A549 (cell line): Measurements from ENCODE around the gene CHPT1. TPM values are rescaled to one million over a fixed set of nuclear protein-coding genes. Genes with fewer than 3 reads are reported as not detected.

ENCODE experiments used
- ATAC-seq, 2 experiments: fragments of 200-7000 bp in 1 of 2; fragments of >200 bp in 1 of 2; cut with Nextera tagmentation in 1 of 2; cut with Tn5 transposase in 1 of 2; 3 replicates each; pipeline versions ENCODE4 v1.8.0 to v1.9.1; 2018 to 2020; ENCODE audit warnings: mild to moderate bottlenecking in 1 of 2, moderate library complexity in 1 of 2
- CTCF ChIA-PET: fragments of 300-600 bp; sonication (Branson Sonifier 250); formaldehyde crosslinking; extraction: SDS; loops from one replicate; lab custom pipeline; 2021; ENCODE audit warnings: antibody characterized with exemption, inconsistent platforms; lab: Yijun Ruan, JAX
- POLR2A ChIA-PET: fragments of 350-600 bp; formaldehyde crosslinking; extraction: SDS; loops from one replicate; lab custom pipeline; 2021; ENCODE audit warnings: antibody characterized with exemption, inconsistent platforms; lab: Yijun Ruan, JAX
- DNase-seq, 2 experiments: peaks; one replicate each; pipeline versions ENCODE4 v3.0.0 to v3.0.0-alpha.2; 2011 to 2016; ENCODE audit warnings: low read depth in 1 of 2, low spot score in 1 of 2
- FAIRE-seq: peaks from 2 replicates; lab custom pipeline; 2011; peaks lifted over from hg19 to GRCh38; lab: Jason Lieb, UNC
- H3K27ac ChIP-seq, 2 experiments: fragments of >200 bp; sonication (Bioruptor Twin); formaldehyde crosslinking; 3 replicates each; pipeline ENCODE4 v1.5.1; 2016 to 2017
- H3K4me1 ChIP-seq: fragments of >200 bp; sonication (Bioruptor Twin); formaldehyde crosslinking; 3 replicates; pipeline ENCODE4 v1.6.1; 2016
- H3K4me2 ChIP-seq: fragments of >200 bp; sonication (Bioruptor Twin); formaldehyde crosslinking; 3 replicates; pipeline ENCODE4 v1.6.1; 2016
- H3K4me3 ChIP-seq: fragments of >200 bp; sonication (Bioruptor Twin); formaldehyde crosslinking; 3 replicates; pipeline ENCODE4 v1.5.1; 2016
- H3K9me3 ChIP-seq: fragments of >200 bp; sonication (Bioruptor Twin); formaldehyde crosslinking; 3 replicates; pipeline ENCODE4 v1.6.1; 2016
- CHD2 ChIP-seq: fragments of 150-350 bp; IDR thresholded peaks from 2 replicates; pipeline ENCODE4 v1.6.1; 2014; ENCODE audit warnings: low read length; ENCODE audit not compliant: partially characterized antibody
- EHF ChIP-seq: fragments of 250-450 bp; sonication (Bioruptor Pico); IDR thresholded peaks from 2 replicates; pipeline ENCODE4 v1.5.0; 2020; ENCODE audit warnings: mild to moderate bottlenecking
- EP300 ChIP-seq, 2 experiments: fragments of >200 bp; sonication (Bioruptor Twin); formaldehyde crosslinking; IDR thresholded peaks; 2 replicates in 1 of 2; 3 replicates in 1 of 2; pipeline ENCODE4 v1.6.1; 2016 to 2017
- ESRRA ChIP-seq: fragments of 150-350 bp; IDR thresholded peaks from 2 replicates; pipeline ENCODE4 v1.6.1; 2014; ENCODE audit warnings: mild to moderate bottlenecking, low read length, borderline replicate concordance
- FOSL2 ChIP-seq, 2 experiments: fragments of 450-650 bp in 1 of 2; fragments of >200 bp in 1 of 2; sonication (Bioruptor Twin) in 1 of 2; formaldehyde crosslinking; IDR thresholded peaks; 2 replicates each; pipeline versions ENCODE4 v1.5.0 to v1.6.1; 2016 to 2020; ENCODE audit warnings: mild to moderate bottlenecking in 1 of 2, moderate library complexity in 1 of 2
- GATA3 ChIP-seq: IDR thresholded peaks from 2 replicates; pipeline ENCODE4 v1.6.1; 2012; ENCODE audit warnings: borderline replicate concordance
- HDAC2 ChIP-seq: fragments of 200-600 bp; sonication (generic); IDR thresholded peaks from 2 replicates; pipeline ENCODE4 v1.6.1; 2016
- HEYL ChIP-seq: fragments of 250-450 bp; sonication (Bioruptor Pico); IDR thresholded peaks from 2 replicates; pipeline ENCODE4 v1.8.0; 2021; ENCODE audit warnings: mild to moderate bottlenecking, moderate library complexity
- HOXA7 ChIP-seq: fragments of 250-450 bp; sonication (Bioruptor Pico); IDR thresholded peaks from 2 replicates; pipeline ENCODE4 v1.5.0; 2020; ENCODE audit warnings: mild to moderate bottlenecking, moderate library complexity
- HOXB13 ChIP-seq: fragments of 250-450 bp; sonication (Bioruptor Pico); IDR thresholded peaks from 2 replicates; pipeline ENCODE4 v1.5.0; 2020; ENCODE audit warnings: low read depth, mild to moderate bottlenecking, moderate library complexity
- KDM5A ChIP-seq: fragments of 200-600 bp; sonication (generic); IDR thresholded peaks from 2 replicates; pipeline ENCODE4 v1.6.1; 2016; ENCODE audit warnings: antibody characterized with exemption, mild to moderate bottlenecking
- MAZ ChIP-seq: fragments of 150-350 bp; IDR thresholded peaks from 2 replicates; pipeline ENCODE4 v1.6.1; 2014; ENCODE audit warnings: antibody characterized with exemption, low read depth, low read length, borderline replicate concordance
- MYC ChIP-seq: IDR thresholded peaks from 2 replicates; pipeline ENCODE4 v1.6.1; 2012; ENCODE audit warnings: mild to moderate bottlenecking, inconsistent platforms, low read length, improper control_type of control experiment, borderline replicate concordance
- NPAS2 ChIP-seq: fragments of 250-450 bp; sonication (Bioruptor Pico); IDR thresholded peaks from 2 replicates; pipeline ENCODE4 v1.8.0; 2022; ENCODE audit warnings: mild to moderate bottlenecking, moderate library complexity, borderline replicate concordance
- PHF8 ChIP-seq: fragments of 200-600 bp; sonication (generic); IDR thresholded peaks from 2 replicates; pipeline ENCODE4 v1.6.1; 2016; ENCODE audit warnings: low read depth, mild to moderate bottlenecking, antibody characterized with exemption, moderate library complexity, borderline replicate concordance
- POLR2AphosphoS2 ChIP-seq: conservative IDR thresholded peaks from 2 replicates; pipeline ENCODE4 v1.6.1; 2012; ENCODE audit warnings: low read length, improper control_type of control experiment, inconsistent platforms
- RARB ChIP-seq: fragments of 250-450 bp; sonication (Bioruptor Pico); IDR thresholded peaks from 2 replicates; pipeline ENCODE4 v1.8.0; 2021; ENCODE audit warnings: mild to moderate bottlenecking, moderate library complexity
- RCOR1 ChIP-seq: fragments of 150-350 bp; IDR thresholded peaks from 2 replicates; pipeline ENCODE4 v1.6.1; 2014; ENCODE audit warnings: antibody characterized with exemption, low read length, low read depth
- RFX5 ChIP-seq: fragments of 450-650 bp; IDR thresholded peaks from 2 replicates; pipeline ENCODE4 v1.7.1; 2014; ENCODE audit warnings: antibody characterized with exemption, mild to moderate bottlenecking, moderate library complexity
- RNF2 ChIP-seq: fragments of 200-600 bp; sonication (generic); IDR thresholded peaks from 2 replicates; pipeline ENCODE4 v1.6.1; 2016; ENCODE audit warnings: low read depth, mild to moderate bottlenecking, antibody characterized with exemption, moderate library complexity, borderline replicate concordance
- TP53 ChIP-seq: fragments of 250-450 bp; sonication (Bioruptor Pico); IDR thresholded peaks from 2 replicates; pipeline ENCODE4 v1.5.0; 2021; ENCODE audit warnings: mild to moderate bottlenecking, moderate library complexity
- ZFP36 ChIP-seq: fragments of 450-650 bp; IDR thresholded peaks from 2 replicates; pipeline ENCODE4 v1.6.1; 2014; ENCODE audit warnings: borderline replicate concordance; ENCODE audit not compliant: partially characterized antibody
- ZNF302 ChIP-seq: fragments of 250-450 bp; sonication (Bioruptor Pico); IDR thresholded peaks from 2 replicates; pipeline ENCODE4 v1.9.0; 2021; ENCODE audit warnings: inconsistent platforms, mild to moderate bottlenecking, moderate library complexity
- WGBS: methylation state at CpG from one replicate; pipeline ENCODE4 v1.1.6; 2017; ENCODE audit errors: missing lambda C conversion rate; 5-methylcytosine and 5-hydroxymethylcytosine counted together
- polyA plus RNA-seq, 4 experiments: library from polyadenylated mRNA; depleted of rRNA in 3 of 4; stranded (reverse); fragments of >200 nt; fragmentation: RNase III in 1 of 4; extraction: RNeasy Plus Mini Kit Qiagen cat#74134 plus additional on column Dnase treatment in 1 of 4; gene quantifications; 2 replicates in 3 of 4; 3 replicates in 1 of 4; pipeline ENCODE4 v1.2.3, GENCODE V29; 2011 to 2017
- TF ChIP-seq, protein P1 (sequence below): fragments of 150-350 bp; IDR thresholded peaks from 2 replicates; pipeline ENCODE4 v1.6.1; 2014; ENCODE audit warnings: low read depth, mild to moderate bottlenecking, low read length
- TF ChIP-seq, protein P2 (sequence below): fragments of >200 bp; sonication (Bioruptor Twin); formaldehyde crosslinking; IDR thresholded peaks from 3 replicates; pipeline ENCODE4 v1.6.1; 2016
- TF ChIP-seq, protein P3 (sequence below): fragments of 250-450 bp; sonication (Bioruptor Pico); IDR thresholded peaks from 2 replicates; pipeline ENCODE4 v1.5.0; 2020; ENCODE audit warnings: low read depth, mild to moderate bottlenecking, moderate library complexity
- TF ChIP-seq, protein P4 (sequence below): fragments of 200-600 bp; sonication (generic); IDR thresholded peaks from 2 replicates; pipeline ENCODE4 v1.6.1; 2016; ENCODE audit warnings: antibody characterized with exemption, mild to moderate bottlenecking, moderate library complexity
- TF ChIP-seq, protein P5 (sequence below): IDR thresholded peaks from 2 replicates; pipeline ENCODE4 v1.6.1; 2012; ENCODE audit warnings: low read depth, borderline replicate concordance

CHPT1 gene
- polyA plus RNA-seq, 2 of the 4 experiments (the other 2 are of a cell fraction), result 52.0 to 102 TPM

DNA sequence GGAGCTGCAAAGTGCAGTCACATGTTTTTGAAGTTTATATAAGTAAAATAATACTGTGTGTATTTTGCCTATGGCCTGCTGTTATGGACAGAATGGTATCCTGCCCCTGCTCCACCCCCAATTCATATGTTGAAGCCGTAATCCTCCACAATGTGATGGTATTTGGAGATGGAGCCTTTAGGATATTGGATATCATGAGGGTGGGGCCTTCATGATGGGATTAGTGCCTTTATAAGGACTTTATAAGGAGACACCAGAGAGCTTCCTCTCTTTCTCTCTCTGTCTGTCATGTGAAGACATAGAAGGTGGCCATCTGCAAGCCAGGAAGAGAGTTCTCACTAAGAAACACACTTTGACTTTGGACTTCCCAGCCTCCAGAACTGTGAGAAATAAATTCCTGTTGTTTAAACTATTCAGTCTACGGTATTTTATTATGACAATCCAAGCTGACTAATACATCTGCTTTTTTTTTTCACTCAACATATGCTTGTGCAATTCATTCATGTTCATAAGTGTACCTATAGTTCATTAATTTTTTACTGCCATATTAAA is 3.1 kb upstream of the CHPT1 start:
- H3K4me1 ChIP-seq, result peaks cover 10% of the 10 kb centered on the region; the same call in 1 of the 3 replicates
- TF ChIP-seq KDM5A, result no peak
- no peak for TF ChIP-seq MAZ
- TF ChIP-seq ZNF302 (CRISPR knock-in tag), result no peak
- no peak for TF ChIP-seq EP300 (IDR thresholded peaks at IDR 0.05)
- TF ChIP-seq ZFP36, result no peak
- TF ChIP-seq MYC, result no peak
- TF ChIP-seq GATA3, result no peak
- TF ChIP-seq, protein P1, sequence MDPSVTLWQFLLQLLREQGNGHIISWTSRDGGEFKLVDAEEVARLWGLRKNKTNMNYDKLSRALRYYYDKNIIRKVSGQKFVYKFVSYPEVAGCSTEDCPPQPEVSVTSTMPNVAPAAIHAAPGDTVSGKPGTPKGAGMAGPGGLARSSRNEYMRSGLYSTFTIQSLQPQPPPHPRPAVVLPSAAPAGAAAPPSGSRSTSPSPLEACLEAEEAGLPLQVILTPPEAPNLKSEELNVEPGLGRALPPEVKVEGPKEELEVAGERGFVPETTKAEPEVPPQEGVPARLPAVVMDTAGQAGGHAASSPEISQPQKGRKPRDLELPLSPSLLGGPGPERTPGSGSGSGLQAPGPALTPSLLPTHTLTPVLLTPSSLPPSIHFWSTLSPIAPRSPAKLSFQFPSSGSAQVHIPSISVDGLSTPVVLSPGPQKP, result no peak
- TF ChIP-seq PHF8, result no peak
- TF ChIP-seq RNF2, result no peak
- TF ChIP-seq ESRRA, result no peak
- TF ChIP-seq, protein P2, sequence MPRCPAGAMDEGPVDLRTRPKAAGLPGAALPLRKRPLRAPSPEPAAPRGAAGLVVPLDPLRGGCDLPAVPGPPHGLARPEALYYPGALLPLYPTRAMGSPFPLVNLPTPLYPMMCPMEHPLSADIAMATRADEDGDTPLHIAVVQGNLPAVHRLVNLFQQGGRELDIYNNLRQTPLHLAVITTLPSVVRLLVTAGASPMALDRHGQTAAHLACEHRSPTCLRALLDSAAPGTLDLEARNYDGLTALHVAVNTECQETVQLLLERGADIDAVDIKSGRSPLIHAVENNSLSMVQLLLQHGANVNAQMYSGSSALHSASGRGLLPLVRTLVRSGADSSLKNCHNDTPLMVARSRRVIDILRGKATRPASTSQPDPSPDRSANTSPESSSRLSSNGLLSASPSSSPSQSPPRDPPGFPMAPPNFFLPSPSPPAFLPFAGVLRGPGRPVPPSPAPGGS, result no peak
- TF ChIP-seq RFX5, result no peak
- no peak for TF ChIP-seq NPAS2 (CRISPR knock-in tag)
- TF ChIP-seq, protein P3, sequence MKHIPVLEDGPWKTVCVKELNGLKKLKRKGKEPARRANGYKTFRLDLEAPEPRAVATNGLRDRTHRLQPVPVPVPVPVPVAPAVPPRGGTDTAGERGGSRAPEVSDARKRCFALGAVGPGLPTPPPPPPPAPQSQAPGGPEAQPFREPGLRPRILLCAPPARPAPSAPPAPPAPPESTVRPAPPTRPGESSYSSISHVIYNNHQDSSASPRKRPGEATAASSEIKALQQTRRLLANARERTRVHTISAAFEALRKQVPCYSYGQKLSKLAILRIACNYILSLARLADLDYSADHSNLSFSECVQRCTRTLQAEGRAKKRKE, result no peak
- no peak for TF ChIP-seq EHF (CRISPR knock-in tag)
- TF ChIP-seq, all 56 proteins: peak for 0
- Histone ChIP-seq H3K27ac (no peak overlapping the region), H3K4me2 (no peak overlapping the region), H3K4me3 (no peak overlapping the region), H3K9me3 (no peaks in the 10 kb centered on the region)
- ChIA-PET CTCF (interaction anchor here (1.3 kb wide), 1 partner anchor 24 kb away, joined by 3 read pairs; no protein-coding TSS in a partner anchor), POLR2A (no interaction called here)
- DNase-seq (no peak), FAIRE-seq (no peak), ATAC-seq (no peak)
- 71% methylated on average over 2 of the region's 2 CpGs for WGBS

DNA sequence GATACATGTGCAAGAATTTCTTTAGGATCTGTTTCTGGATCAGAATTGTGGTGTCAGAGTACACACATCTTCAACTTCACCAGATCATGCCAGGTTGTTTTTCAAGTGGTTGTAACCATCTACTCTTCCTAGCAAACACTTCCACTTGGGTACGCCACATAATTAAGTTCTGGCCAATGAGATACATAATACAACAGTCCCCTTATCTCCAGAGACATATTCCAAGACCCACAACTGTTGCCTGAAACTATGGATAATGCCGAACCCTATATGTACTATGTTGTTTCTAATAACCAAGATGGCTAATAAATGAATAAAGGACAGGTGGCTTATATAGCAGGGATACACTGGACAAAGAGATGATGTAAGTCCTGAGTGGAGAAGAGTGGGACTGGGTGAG is 2.5 kb upstream of the CHPT1 start:
- WGBS, result 92% methylated on average over 2 of the region's 2 CpGs
- DNase-seq (no peak), ATAC-seq (no peak), FAIRE-seq (no peak)
- Histone ChIP-seq H3K9me3 (no peaks in the 10 kb centered on the region), H3K4me2 (no peak overlapping the region), H3K4me1 (peaks cover 14% of the 10 kb centered on the region; the same call in 2 of the 3 replicates), H3K27ac (no peak overlapping the region), H3K4me3 (no peak overlapping the region)
- ChIA-PET CTCF (interaction anchor here (0.6 kb wide), 1 partner anchor 134 kb away, joined by 3 read pairs; no protein-coding TSS in a partner anchor), POLR2A (no interaction called here)
- TF ChIP-seq HOXA7 (CRISPR knock-in tag) (no peak), FOSL2 (IDR thresholded peaks at IDR 0.05) (no peak), FOSL2 (CRISPR knock-in tag; IDR thresholded peaks at IDR 0.05) (no peak), GATA3 (no peak), MAZ (no peak), RCOR1 (no peak), ESRRA (no peak), CHD2 (no peak), HOXB13 (no peak), HDAC2 (no peak), TP53 (no peak), MYC (no peak), POLR2AphosphoS2 (no peak), HEYL (CRISPR knock-in tag) (no peak), RARB (CRISPR knock-in tag) (no peak)
- TF ChIP-seq, protein P2, result no peak
- TF ChIP-seq, protein P4, sequence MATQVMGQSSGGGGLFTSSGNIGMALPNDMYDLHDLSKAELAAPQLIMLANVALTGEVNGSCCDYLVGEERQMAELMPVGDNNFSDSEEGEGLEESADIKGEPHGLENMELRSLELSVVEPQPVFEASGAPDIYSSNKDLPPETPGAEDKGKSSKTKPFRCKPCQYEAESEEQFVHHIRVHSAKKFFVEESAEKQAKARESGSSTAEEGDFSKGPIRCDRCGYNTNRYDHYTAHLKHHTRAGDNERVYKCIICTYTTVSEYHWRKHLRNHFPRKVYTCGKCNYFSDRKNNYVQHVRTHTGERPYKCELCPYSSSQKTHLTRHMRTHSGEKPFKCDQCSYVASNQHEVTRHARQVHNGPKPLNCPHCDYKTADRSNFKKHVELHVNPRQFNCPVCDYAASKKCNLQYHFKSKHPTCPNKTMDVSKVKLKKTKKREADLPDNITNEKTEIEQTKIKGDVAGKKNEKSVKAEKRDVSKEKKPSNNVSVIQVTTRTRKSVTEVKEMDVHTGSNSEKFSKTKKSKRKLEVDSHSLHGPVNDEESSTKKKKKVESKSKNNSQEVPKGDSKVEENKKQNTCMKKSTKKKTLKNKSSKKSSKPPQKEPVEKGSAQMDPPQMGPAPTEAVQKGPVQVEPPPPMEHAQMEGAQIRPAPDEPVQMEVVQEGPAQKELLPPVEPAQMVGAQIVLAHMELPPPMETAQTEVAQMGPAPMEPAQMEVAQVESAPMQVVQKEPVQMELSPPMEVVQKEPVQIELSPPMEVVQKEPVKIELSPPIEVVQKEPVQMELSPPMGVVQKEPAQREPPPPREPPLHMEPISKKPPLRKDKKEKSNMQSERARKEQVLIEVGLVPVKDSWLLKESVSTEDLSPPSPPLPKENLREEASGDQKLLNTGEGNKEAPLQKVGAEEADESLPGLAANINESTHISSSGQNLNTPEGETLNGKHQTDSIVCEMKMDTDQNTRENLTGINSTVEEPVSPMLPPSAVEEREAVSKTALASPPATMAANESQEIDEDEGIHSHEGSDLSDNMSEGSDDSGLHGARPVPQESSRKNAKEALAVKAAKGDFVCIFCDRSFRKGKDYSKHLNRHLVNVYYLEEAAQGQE, result no peak
- TF ChIP-seq, protein P5, sequence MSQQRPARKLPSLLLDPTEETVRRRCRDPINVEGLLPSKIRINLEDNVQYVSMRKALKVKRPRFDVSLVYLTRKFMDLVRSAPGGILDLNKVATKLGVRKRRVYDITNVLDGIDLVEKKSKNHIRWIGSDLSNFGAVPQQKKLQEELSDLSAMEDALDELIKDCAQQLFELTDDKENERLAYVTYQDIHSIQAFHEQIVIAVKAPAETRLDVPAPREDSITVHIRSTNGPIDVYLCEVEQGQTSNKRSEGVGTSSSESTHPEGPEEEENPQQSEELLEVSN, result no peak
